Prostate gland (tissue), 2 donors: ENCODE measurements around the gene GPN1. TPM values are rescaled to one million over a fixed set of nuclear protein-coding genes. Genes with fewer than 3 reads are reported as not detected.

ENCODE experiments used
- DNase-seq: peaks from one replicate; pipeline ENCODE4 v3.0.0-alpha.2; 2019; ENCODE audit warnings: low spot score
- H3K27ac ChIP-seq, 2 donors: fragments of 200-600 bp; sonication (generic); 2 replicates each; pipeline ENCODE4 v1.5.1; 2017 to 2019
- H3K27me3 ChIP-seq: fragments of 200-600 bp; sonication (generic); replicated peaks from 2 replicates; pipeline ENCODE4 v1.5.1; 2019; ENCODE audit not compliant: insufficient read depth
- H3K36me3 ChIP-seq, 2 donors: fragments of 200-600 bp; sonication (generic); 1 replicate in 1 of 2; 2 replicates in 1 of 2; pipeline versions ENCODE4 v1.5.1 to v1.8.1; 2017 to 2019
- H3K4me1 ChIP-seq: fragments of 200-600 bp; sonication (generic); replicated peaks from 2 replicates; pipeline ENCODE4 v1.5.1; 2019
- H3K4me3 ChIP-seq, 2 donors: fragments of 200-600 bp; sonication (generic); 2 replicates each; pipeline ENCODE4 v1.5.1; 2017 to 2019
- H3K9me3 ChIP-seq: fragments of 200-600 bp; sonication (generic); 2 replicates; pipeline ENCODE4 v1.5.1; 2017
- POLR2A ChIP-seq: fragments of 450-650 bp; IDR thresholded peaks from one replicate; pipeline ENCODE4 v1.6.1; 2016; ENCODE audit warnings: antibody characterized with exemption, mild to moderate bottlenecking
- POLR2AphosphoS5 ChIP-seq: sonication (generic); formaldehyde crosslinking; IDR thresholded peaks from one replicate; pipeline ENCODE4 v1.6.1; 2017; ENCODE audit warnings: antibody characterized with exemption
- whole genome bisulfite sequencing: methylation state at CpG from one replicate; pipeline ENCODE4 v1.1.5; 2018; 5-methylcytosine and 5-hydroxymethylcytosine counted together
- intact Hi-C: fragments of 100-400 bp; cut with DNase I; formaldehyde crosslinking; loops from one replicate; pipeline ENCODE4 v1.14.2; 2022
- total RNA-seq, 2 donors: library from RNA; depleted of rRNA; stranded (reverse); fragments of >200 nt; gene quantifications; one replicate each; pipeline ENCODE4 v1.1.0, GENCODE V29; 2016
- TF ChIP-seq, protein P1 (sequence below), 4 experiments: fragments of 200-600 bp in 2 of 4; fragments of 450-650 bp in 2 of 4; sonication (generic) in 2 of 4; IDR thresholded peaks; 1 replicate in 3 of 4; 2 replicates in 1 of 4; pipeline ENCODE4 v1.5.1; 2016 to 2019; ENCODE audit warnings: antibody characterized with exemption in 4 of 4, mild to moderate bottlenecking in 2 of 4, moderate library complexity in 2 of 4

GPN1 gene
- total RNA-seq, 2 donors from 2014 or later: 27.7 to 34.5 TPM

DNA sequence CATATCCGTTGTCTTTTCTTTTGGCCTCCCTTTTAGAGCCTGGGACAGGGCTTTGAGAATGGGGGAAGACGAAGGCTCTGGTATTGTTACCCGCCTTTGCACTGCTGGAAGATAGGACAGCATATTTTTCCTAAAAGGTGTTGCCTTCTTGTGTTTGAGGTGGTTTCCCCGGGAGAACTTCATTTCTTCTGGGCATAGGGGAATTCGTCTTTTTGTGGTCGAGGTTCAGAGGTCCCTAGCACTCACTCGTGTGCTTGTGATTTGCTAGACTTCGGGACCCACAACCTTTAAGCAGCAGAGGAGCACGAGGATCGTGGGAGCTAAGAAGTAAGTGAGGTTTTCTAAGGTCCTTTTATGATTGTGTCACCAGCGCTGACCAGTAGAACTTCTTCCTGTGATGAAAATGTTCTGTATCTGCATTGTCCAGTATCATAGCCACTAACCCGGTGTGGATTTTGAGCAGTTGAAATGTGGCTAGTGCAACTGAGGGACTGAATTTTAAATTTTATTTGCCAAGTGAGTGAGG, 45.4 kb upstream of the GPN1 start:
- Histone ChIP-seq H3K36me3 (no peaks in the 10 kb centered on the region), H3K4me3 (peak overlapping the region; percentile 44 to 49), H3K27ac (peak overlapping the region; percentile 38 to 57), H3K9me3 (no peaks in the 10 kb centered on the region), H3K4me1 (peaks cover 3% of the 10 kb centered on the region), H3K27me3 (no peaks in the 10 kb centered on the region)
- TF ChIP-seq POLR2AphosphoS5 (no peak), POLR2A (no peak)
- TF ChIP-seq, protein P1, sequence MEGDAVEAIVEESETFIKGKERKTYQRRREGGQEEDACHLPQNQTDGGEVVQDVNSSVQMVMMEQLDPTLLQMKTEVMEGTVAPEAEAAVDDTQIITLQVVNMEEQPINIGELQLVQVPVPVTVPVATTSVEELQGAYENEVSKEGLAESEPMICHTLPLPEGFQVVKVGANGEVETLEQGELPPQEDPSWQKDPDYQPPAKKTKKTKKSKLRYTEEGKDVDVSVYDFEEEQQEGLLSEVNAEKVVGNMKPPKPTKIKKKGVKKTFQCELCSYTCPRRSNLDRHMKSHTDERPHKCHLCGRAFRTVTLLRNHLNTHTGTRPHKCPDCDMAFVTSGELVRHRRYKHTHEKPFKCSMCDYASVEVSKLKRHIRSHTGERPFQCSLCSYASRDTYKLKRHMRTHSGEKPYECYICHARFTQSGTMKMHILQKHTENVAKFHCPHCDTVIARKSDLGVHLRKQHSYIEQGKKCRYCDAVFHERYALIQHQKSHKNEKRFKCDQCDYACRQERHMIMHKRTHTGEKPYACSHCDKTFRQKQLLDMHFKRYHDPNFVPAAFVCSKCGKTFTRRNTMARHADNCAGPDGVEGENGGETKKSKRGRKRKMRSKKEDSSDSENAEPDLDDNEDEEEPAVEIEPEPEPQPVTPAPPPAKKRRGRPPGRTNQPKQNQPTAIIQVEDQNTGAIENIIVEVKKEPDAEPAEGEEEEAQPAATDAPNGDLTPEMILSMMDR (IDR thresholded peaks at IDR 0.05): no peak
- 5% methylated on average over 12 of the region's 12 CpGs for WGBS
- DNase-seq: no peak
- intact Hi-C loops: loop anchor here (5.0 kb wide), 1 partner anchor 91 kb away; no protein-coding TSS in a partner anchor

GRCh38 chr2:27584597-27584996, 44.3 kb upstream of the GPN1 start:
- H3K4me1 ChIP-seq: peaks cover 3% of the 10 kb centered on the region
- WGBS: 67% methylated on average over 3 of the region's 3 CpGs
- intact Hi-C loops: loop anchor here (5.0 kb wide), 1 partner anchor 92 kb away; no protein-coding TSS in a partner anchor
- TF ChIP-seq, protein P1 (IDR thresholded peaks at IDR 0.05): no peak
- TF ChIP-seq POLR2A: no peak
- TF ChIP-seq POLR2AphosphoS5: no peak
- no peaks in the 10 kb centered on the region for H3K36me3 ChIP-seq
- no peaks in the 10 kb centered on the region for H3K9me3 ChIP-seq
- H3K27ac ChIP-seq: no peak overlapping the region
- no peak for DNase-seq
- H3K4me3 ChIP-seq: no peak overlapping the region
- H3K27me3 ChIP-seq: no peaks in the 10 kb centered on the region

DNA sequence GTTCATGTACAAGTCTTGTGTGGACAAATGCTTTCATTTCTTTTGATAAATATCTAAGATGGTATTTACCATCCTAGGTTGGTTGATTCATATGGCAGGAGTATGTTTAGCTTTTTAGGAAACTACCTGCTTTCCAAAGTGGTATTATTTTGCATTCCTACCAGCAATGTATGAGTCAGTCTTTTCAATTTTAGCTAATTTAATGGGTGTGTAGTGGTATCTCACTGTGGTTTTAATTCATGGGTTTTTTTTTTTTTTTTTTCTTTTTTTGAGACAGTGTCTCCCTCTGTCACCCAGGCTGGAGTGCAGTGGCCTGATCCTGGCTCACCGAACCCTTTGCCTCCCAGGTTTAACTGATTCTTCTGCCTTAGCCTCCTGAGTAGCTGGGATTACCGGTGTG, 41.8 kb upstream of the GPN1 start:
- DNase-seq: no peak
- H3K36me3 ChIP-seq: no peaks in the 10 kb centered on the region
- H3K27me3 ChIP-seq: no peaks in the 10 kb centered on the region
- H3K4me3 ChIP-seq: no peak overlapping the region
- WGBS: 92% methylated on average over 2 of the region's 2 CpGs
- TF ChIP-seq, protein P1 (IDR thresholded peaks at IDR 0.05): no peak
- TF ChIP-seq POLR2AphosphoS5 (no peak), POLR2A (no peak)
- intact Hi-C loops: no loop called here
- no peaks in the 10 kb centered on the region for H3K9me3 ChIP-seq
- peaks cover 3% of the 10 kb centered on the region for H3K4me1 ChIP-seq
- H3K27ac ChIP-seq: no peak overlapping the region

DNA sequence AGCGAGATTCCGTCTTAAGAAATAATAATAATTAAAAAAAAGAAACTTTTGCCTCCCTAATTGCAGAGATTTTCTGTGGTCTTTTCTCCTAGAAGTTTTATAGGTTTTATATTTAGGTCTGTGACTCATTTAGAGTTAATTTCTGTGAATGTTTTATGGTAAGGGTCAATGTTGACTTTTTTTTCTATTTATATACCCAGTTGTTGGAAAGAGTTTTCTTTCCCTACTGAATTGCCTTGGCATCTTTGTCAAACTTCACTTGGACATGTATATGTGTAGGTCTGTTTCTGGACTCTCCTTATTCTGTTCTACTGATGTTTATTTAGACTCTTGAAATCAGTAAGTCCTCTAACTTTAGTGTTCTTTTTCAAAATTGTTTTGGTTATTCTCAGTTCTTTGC, 40.5 kb upstream of the GPN1 start:
- Histone ChIP-seq H3K36me3 (no peaks in the 10 kb centered on the region), H3K27me3 (no peaks in the 10 kb centered on the region), H3K4me3 (no peak overlapping the region), H3K9me3 (no peaks in the 10 kb centered on the region), H3K4me1 (peaks cover 3% of the 10 kb centered on the region), H3K27ac (no peak overlapping the region)
- DNase-seq: no peak
- TF ChIP-seq POLR2AphosphoS5 (no peak), POLR2A (no peak)
- TF ChIP-seq, protein P1 (IDR thresholded peaks at IDR 0.05): no peak
- intact Hi-C loops: no loop called here
- 94% methylated on average over 2 of the region's 2 CpGs for WGBS

- intact Hi-C loops: no loop called here
- Histone ChIP-seq H3K27me3 (no peaks in the 10 kb centered on the region), H3K4me1 (no peaks in the 10 kb centered on the region), H3K4me3 (no peak overlapping the region), H3K36me3 (no peaks in the 10 kb centered on the region), H3K27ac (no peak overlapping the region), H3K9me3 (no peaks in the 10 kb centered on the region)
- TF ChIP-seq POLR2AphosphoS5 (no peak), POLR2A (no peak)
- TF ChIP-seq, protein P1 (IDR thresholded peaks at IDR 0.05): no peak
- DNase-seq: no peak
- 97% methylated on average over 3 of the region's 3 CpGs for WGBS
Observed at GRCh38 chr2:27591745-27592144, 37.1 kb upstream of the GPN1 start.
